Stimulated activated CD8-positive, alpha-beta memory T cell treated with anti-CD3 and anti-CD28 coated beads, Interleukin-7, amount 100 ng/mL, for 48 hours (primary cell): ENCODE measurements around the gene VPS13C.

Experiments used
- DNase-seq, 2 donors: peaks; one replicate each; pipeline ENCODE4 v3.0.0-alpha.2; 2020; ENCODE audit warnings: low read depth in 1 of 2; ENCODE audit errors: extremely low read depth in 1 of 2

Gene VPS13C

GRCh38 chr15:61824291-61824690 lies 236.0 kb downstream of the VPS13C start:
- no peak for DNase-seq

- no peak for DNase-seq
Measured at GRCh38 chr15:61822511-61822910, 237.7 kb downstream of the VPS13C start.

DNA sequence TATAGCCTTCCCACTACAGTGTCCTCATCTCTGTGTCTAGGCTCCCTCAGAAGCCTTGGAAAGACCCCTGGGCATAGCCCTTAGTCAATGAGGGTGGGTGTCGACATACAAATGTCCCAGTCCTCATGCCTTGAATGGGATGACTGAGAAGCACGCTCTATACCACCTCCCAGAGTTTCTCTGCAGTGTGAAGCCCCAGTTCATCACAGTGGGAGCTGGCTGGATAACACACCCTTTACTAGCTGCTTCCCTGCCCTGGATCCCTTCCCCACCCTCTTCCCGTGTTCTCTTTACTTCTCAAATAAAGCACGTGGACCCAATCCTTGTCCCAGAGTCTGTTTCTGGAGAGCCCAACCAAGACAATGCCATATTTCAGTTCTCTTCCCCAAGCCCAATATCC lies 239.3 kb downstream of the VPS13C start:
- DNase-seq: no peak

GRCh38 chr15:61820212-61820611 lies 240.0 kb downstream of the VPS13C start:
- no peak for DNase-seq

- DNase-seq: no peak
Measured at GRCh38 chr15:61819386-61819785, 240.9 kb downstream of the VPS13C start.

GRCh38 chr15:61818801-61819200 lies 241.4 kb downstream of the VPS13C start:
- no peak for DNase-seq

- DNase-seq: no peak
Measured at GRCh38 chr15:61816856-61817255, 243.4 kb downstream of the VPS13C start.

GRCh38 chr15:61815356-61816083 lies 244.7 kb downstream of the VPS13C start:
- DNase-seq: no peak

DNA sequence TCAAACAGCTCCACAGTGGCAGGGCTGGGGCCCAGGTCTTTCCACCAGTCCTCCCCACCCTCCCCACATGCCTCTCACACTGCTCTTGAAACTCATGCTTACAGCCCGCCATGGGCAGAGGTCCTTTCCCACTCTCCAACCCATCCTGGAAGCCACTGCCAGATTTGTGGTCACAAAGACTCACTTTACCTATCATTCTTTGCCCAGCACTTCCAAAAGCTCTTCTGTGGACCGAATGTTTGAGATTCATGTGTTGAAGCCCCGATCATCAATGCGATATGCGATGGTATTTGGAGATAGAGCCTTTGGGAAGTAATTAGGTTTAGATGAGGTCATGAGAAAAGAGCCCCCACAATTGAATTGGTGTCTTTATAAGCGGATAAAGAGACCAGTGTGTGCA lies 247.8 kb downstream of the VPS13C start:
- no peak for DNase-seq

- DNase-seq: no peak
Measured at GRCh38 chr15:61811952-61812351, 248.3 kb downstream of the VPS13C start.

DNA sequence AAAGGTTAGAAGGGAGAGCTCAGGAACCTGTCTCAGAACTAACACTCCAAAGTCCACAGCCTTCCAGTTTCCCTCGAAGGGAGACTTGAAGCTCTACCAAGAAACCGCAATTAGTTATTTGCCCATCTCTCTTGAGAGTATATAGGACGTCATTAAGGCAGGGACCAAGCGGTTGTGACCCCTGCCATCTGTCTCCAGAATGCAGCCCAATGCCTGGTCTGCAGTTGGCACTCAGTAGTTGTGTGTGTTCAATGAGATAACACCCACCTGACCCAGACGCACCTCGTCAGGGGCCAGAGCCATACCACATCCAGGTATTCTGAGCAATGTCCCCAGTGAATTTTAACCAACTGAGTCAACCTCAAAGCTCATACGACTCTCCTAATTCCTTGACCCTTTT lies 251.0 kb downstream of the VPS13C start:
- DNase-seq: no peak

GRCh38 chr15:61807281-61807929 lies 252.8 kb downstream of the VPS13C start:
- no peak for DNase-seq
